Adrenal gland (tissue), 12 donors: ENCODE results near the gene RNF146. TPM values are rescaled to one million over a fixed set of nuclear protein-coding genes. Genes with fewer than 3 reads are reported as not detected.

ENCODE experiments used
- DNase-seq, 7 donors: peaks; one replicate each; pipeline ENCODE4 v3.0.0-alpha.2; 2019 to 2020
- H3K27ac ChIP-seq, 5 donors: fragments of 200-600 bp; sonication (generic) in 4 of 5; 1 replicate in 3 of 5; 2 replicates in 2 of 5; pipeline versions ENCODE4 v1.5.1 to v1.8.0; 2016 to 2020; ENCODE audit warnings: mild to moderate bottlenecking in 1 of 5
- H3K27me3 ChIP-seq: fragments of 200-600 bp; 2 replicates; pipeline ENCODE4 v1.8.0; 2021
- H3K36me3 ChIP-seq, 2 donors: fragments of 200-600 bp; replicated peaks in 1 of 2; 1 replicate in 1 of 2; 2 replicates in 1 of 2; pipeline versions ENCODE4 v1.5.1 to v1.8.0; 2018 to 2022
- H3K4me1 ChIP-seq, 2 donors: fragments of 200-600 bp; replicated peaks in 1 of 2; 1 replicate in 1 of 2; 2 replicates in 1 of 2; pipeline versions ENCODE4 v1.5.1 to v1.8.0; 2018 to 2021
- H3K4me3 ChIP-seq, 4 donors: fragments of 200-600 bp; sonication (generic) in 3 of 4; one replicate each; pipeline ENCODE4 v1.5.1; 2016 to 2018
- H3K9me3 ChIP-seq, 3 donors: fragments of 200-600 bp; sonication (generic) in 1 of 3; replicated peaks in 1 of 3; 1 replicate in 2 of 3; 2 replicates in 1 of 3; pipeline versions ENCODE4 v1.5.1 to v1.8.0; 2016 to 2021
- CTCF ChIP-seq, 6 experiments: fragments of 450-650 bp in 4 of 6; fragments of 200-600 bp in 2 of 6; sonication (generic) in 1 of 6; IDR thresholded peaks; 1 replicate in 5 of 6; 2 replicates in 1 of 6; pipeline versions ENCODE4 v1.5.1 to v1.8.0; 2016 to 2021; ENCODE audit warnings: antibody characterized with exemption in 6 of 6, mild to moderate bottlenecking in 2 of 6, moderate library complexity in 1 of 6
- POLR2A ChIP-seq, 2 donors: fragments of 450-650 bp; IDR thresholded peaks; one replicate each; pipeline ENCODE4 v1.6.1; 2017; ENCODE audit warnings: antibody characterized with exemption in 2 of 2, mild to moderate bottlenecking in 2 of 2, moderate library complexity in 1 of 2
- WGBS, 4 donors: extraction: QIAGEN DNeasy Blood & Tissue Kit in 2 of 4; methylation state at CpG; one replicate each; pipeline versions ENCODE4 v1.1.5 to v1.1.7; 2013 to 2017; 5-methylcytosine and 5-hydroxymethylcytosine counted together
- intact Hi-C, 2 donors: fragments of 100-400 bp; cut with DNase I; formaldehyde crosslinking; loops; one replicate each; pipeline versions ENCODE4 v1.14.1 to v1.15.0; 2022 to 2023
- polyA plus RNA-seq, 3 donors: library from polyadenylated mRNA; stranded (reverse); fragments of 200-250 nt in 2 of 3; fragments of 350-450 nt in 1 of 3; fragmentation: Illumina TruSeq in 1 of 3; extraction: RNeasy Lipid Tissue Mini Kit (QIAGEN cat#74804) in 1 of 3; gene quantifications; one replicate each; pipeline ENCODE4 v1.2.3, GENCODE V29; 2013 to 2014
- small RNA-seq, 2 donors: library from RNA; depleted of rRNA; stranded (forward); fragments of <200 nt; gene quantifications; one replicate each; pipeline ENCODE3, GENCODE V24; 2016
- total RNA-seq, 9 donors: library from RNA; depleted of rRNA in 4 of 9; stranded (reverse); fragments of >200 nt in 4 of 9; fragments of 120-200 nt in 1 of 9; fragmentation: NEBNext Ultra II Directional in 1 of 9; extraction: Animal tissue kit (Norgen Biotek cat#: 25700) in 1 of 9; gene quantifications; one replicate each; pipeline versions ENCODE4 v1.1.0 to v1.2.4, GENCODE V29; 2013 to 2023
- donor health status: healthy with polysubstance abuse.
- donor health status: Bipolar disorder and iron deficiency.
- donor health status: DM: yes; HTN: yes; CAD: no.
- donor health status: DM: no; HTN: no; CAD: no.
- donor health status: DM: no; HTN: no; CAD: no.
- donor health status: DM: yes; HTN: yes; CAD: no.

Gene RNF146
- total and polyA plus RNA-seq, 12 donors = 25.6 to 59.3 (median 43.9) TPM

- H3K9me3 ChIP-seq = no peaks in the 10 kb centered on the region
- no peaks in the 10 kb centered on the region for H3K36me3 ChIP-seq
- H3K27ac ChIP-seq = no peak overlapping the region
- no peaks in the 10 kb centered on the region for H3K27me3 ChIP-seq
- H3K4me1 ChIP-seq = peaks cover 0 to 5% of the 10 kb centered on the region in 2 donors
- H3K4me3 ChIP-seq = no peak overlapping the region
- WGBS, 4 donors = 69 to 75% (median 71%) methylated on average over 4 of the region's 4 CpGs
- DNase-seq = no peak
- intact Hi-C loops = no loop called here
- no peak for TF ChIP-seq CTCF (IDR thresholded peaks at IDR 0.05)
- TF ChIP-seq POLR2A (IDR thresholded peaks at IDR 0.05) = no peak
Observed at GRCh38 chr6:127332383-127332961, 65.8 kb downstream of the RNF146 start.

Small RNA genes within 50 kb of the gene (small RNA-seq; reads per million reads assigned to genes)
- gene RNA5SP217 = 0 reads per million in 2 donors

Other genes starting within 250 kb of the RNF146 start
- 10 to 100 TPM in 6 of 9 donors, 1 to 10 TPM in 3; 3.2 to 36.5 (median 12.9) TPM for gene RSPO3, start 148.2 kb upstream of the RNF146 start, total RNA-seq
- gene RSPO3, start 148.2 kb upstream of the RNF146 start, polyA plus RNA-seq = 10 to 100 TPM; 22.8 to 26.0 (median 24.3) TPM
- gene ECHDC1, start 76.7 kb downstream of the RNF146 start, total RNA-seq = 10 to 100 TPM; 29.6 to 98.7 (median 40.5) TPM
- gene ECHDC1, start 76.7 kb downstream of the RNF146 start, polyA plus RNA-seq = 10 to 100 TPM; 25.0 to 77.4 (median 26.4) TPM
- gene KIAA0408, start 192.5 kb downstream of the RNF146 start, total RNA-seq = 1 to 10 TPM in 8 of 9 donors, under 1 TPM in 1; 0.18 to 5.4 (median 1.9) TPM
- gene KIAA0408, start 192.5 kb downstream of the RNF146 start, polyA plus RNA-seq = 1 to 10 TPM; 2.9 to 8.6 (median 3.1) TPM